RWPE2 (cell line): ENCODE measurements around the gene NID2.

Experiments
- ATAC-seq: fragments of 200-7000 bp; cut with Tn5 transposase; 3 replicates; pipeline ENCODE4 v1.9.1; 2021; ENCODE audit warnings: low read depth
- DNase-seq: peaks from one replicate; pipeline ENCODE4 v3.0.0-alpha.2; 2020; ENCODE audit warnings: low spot score
- H3K27ac ChIP-seq: fragments of 450-650 bp; 2 replicates; pipeline ENCODE4 v1.5.1; 2017; ENCODE audit warnings: mild to moderate bottlenecking; ENCODE audit not compliant: poor library complexity, severe bottlenecking
- H3K27me3 ChIP-seq: fragments of 250-450 bp; sonication (Bioruptor Pico); 2 replicates; pipeline ENCODE4 v1.5.1; 2021; ENCODE audit warnings: mild to moderate bottlenecking, moderate library complexity; ENCODE audit not compliant: insufficient read depth, poor library complexity, severe bottlenecking
- H3K36me3 ChIP-seq: fragments of 250-450 bp; sonication (Bioruptor Pico); 2 replicates; pipeline ENCODE4 v1.5.1; 2020; ENCODE audit warnings: low read depth, mild to moderate bottlenecking, moderate library complexity
- H3K4me1 ChIP-seq: fragments of 250-450 bp; sonication (Bioruptor Pico); 2 replicates; pipeline ENCODE4 v1.5.1; 2021; ENCODE audit warnings: mild to moderate bottlenecking, moderate library complexity; ENCODE audit not compliant: insufficient read depth, poor library complexity, severe bottlenecking
- H3K4me3 ChIP-seq: fragments of 250-450 bp; sonication (Bioruptor Pico); 2 replicates; pipeline ENCODE4 v1.5.1; 2021; ENCODE audit warnings: mild to moderate bottlenecking, moderate library complexity; ENCODE audit not compliant: severe bottlenecking
- H3K9me3 ChIP-seq: fragments of 250-450 bp; sonication (Bioruptor Pico); 2 replicates; pipeline ENCODE4 v1.5.1; 2021; ENCODE audit warnings: mild to moderate bottlenecking, moderate library complexity; ENCODE audit not compliant: severe bottlenecking
- TF ChIP-seq, protein P1 (sequence below): fragments of 450-650 bp; IDR thresholded peaks from one replicate; pipeline ENCODE4 v1.5.1; 2017; ENCODE audit warnings: mild to moderate bottlenecking, moderate library complexity; ENCODE audit not compliant: poor library complexity, severe bottlenecking

NID2 gene

DNA sequence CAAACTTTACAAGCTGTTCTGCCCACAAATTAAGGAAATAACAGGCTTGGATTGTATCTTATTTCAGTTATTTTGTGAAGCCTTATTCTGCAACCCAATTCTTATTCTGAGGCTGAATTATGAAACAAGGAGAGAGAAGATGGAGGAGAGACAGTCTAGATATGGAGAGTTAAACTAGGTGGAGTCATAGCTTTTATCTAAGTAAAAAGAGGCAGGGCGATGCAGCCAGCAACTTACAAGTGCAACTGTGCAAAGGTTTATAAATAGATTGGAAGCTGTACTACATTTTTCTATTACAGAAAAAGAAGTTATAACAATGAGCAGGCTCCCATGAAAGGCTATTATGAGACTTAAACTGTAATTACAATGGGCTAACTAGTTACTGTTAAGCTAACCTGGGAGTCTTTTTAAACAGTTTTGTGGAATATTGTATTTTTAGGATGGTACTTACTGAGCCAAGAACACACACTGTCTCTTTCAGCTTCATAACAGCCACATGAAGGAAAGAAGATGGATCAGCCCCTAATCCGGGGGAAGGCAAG is 22.4 kb downstream of the NID2 start:
- Histone ChIP-seq H3K4me3 (no peak overlapping the region), H3K4me1 (peaks cover 7% of the 10 kb centered on the region), H3K27me3 (no peaks in the 10 kb centered on the region), H3K9me3 (no peaks in the 10 kb centered on the region), H3K27ac (no peak overlapping the region), H3K36me3 (no peaks in the 10 kb centered on the region)
- TF ChIP-seq, protein P1, sequence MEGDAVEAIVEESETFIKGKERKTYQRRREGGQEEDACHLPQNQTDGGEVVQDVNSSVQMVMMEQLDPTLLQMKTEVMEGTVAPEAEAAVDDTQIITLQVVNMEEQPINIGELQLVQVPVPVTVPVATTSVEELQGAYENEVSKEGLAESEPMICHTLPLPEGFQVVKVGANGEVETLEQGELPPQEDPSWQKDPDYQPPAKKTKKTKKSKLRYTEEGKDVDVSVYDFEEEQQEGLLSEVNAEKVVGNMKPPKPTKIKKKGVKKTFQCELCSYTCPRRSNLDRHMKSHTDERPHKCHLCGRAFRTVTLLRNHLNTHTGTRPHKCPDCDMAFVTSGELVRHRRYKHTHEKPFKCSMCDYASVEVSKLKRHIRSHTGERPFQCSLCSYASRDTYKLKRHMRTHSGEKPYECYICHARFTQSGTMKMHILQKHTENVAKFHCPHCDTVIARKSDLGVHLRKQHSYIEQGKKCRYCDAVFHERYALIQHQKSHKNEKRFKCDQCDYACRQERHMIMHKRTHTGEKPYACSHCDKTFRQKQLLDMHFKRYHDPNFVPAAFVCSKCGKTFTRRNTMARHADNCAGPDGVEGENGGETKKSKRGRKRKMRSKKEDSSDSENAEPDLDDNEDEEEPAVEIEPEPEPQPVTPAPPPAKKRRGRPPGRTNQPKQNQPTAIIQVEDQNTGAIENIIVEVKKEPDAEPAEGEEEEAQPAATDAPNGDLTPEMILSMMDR, result no peak
- no peak for ATAC-seq
- no peak for DNase-seq

DNA sequence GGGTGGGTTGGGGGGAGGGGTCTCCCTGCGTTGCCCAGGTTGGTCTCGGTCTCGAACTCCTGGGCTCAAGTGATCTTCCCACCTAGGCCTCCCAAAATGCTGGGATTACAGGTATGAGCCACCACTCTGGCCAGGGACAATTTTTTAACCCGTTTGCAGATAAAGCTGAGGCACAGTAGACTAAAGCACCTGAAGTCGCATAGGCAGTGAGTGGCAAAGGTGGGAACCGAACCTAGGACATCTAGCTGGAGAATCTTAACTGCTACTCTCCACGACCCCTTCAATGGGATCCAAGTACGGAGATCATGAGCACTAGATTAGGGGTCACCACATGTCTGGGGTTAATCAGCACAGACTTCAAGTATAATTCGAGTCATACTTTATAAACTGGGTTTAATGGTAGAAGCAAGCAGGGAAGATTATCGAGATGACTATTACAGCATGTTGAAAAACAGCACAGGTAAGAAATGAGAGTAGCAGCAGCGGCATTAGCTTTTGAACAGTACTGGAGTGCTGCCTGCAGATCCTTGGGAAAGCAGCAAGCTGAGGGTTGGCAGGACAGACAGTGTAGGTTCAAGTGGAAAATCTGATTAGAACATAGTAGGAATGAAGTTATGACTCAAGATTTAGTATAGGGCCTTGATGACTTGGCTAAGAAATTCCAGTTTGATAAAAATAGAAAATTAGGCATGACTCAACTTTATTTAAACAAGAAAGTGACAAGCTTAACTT is 23.9 kb downstream of the NID2 start:
- H3K9me3 ChIP-seq, result no peaks in the 10 kb centered on the region
- no peaks in the 10 kb centered on the region for H3K36me3 ChIP-seq
- TF ChIP-seq, protein P1, result no peak
- peaks cover 7% of the 10 kb centered on the region for H3K4me1 ChIP-seq
- ATAC-seq (peak; percentile 77), DNase-seq (no peak)
- no peak overlapping the region for H3K4me3 ChIP-seq
- no peak overlapping the region for H3K27ac ChIP-seq
- no peaks in the 10 kb centered on the region for H3K27me3 ChIP-seq

DNA sequence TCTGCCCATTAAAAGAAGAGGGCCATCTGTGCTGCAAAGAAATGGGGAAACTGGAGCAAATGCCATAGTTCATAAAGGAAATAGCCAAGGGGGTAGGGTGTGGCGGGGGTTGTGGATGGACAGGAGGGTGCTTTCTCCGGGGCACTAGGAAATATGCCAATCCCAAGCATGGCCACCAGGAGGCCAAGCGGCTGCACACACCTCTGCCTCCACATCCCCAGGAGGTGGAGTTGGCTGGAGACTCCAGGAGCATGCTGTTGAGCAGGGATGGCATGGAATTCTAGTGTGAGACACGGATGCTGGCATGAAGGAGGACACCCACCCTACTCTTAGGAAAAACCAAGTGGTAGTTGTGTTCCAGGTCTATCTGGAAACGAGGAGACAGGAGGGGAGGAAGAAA is 25.2 kb downstream of the NID2 start:
- H3K4me3 ChIP-seq, result no peak overlapping the region
- H3K4me1 ChIP-seq, result peaks cover 7% of the 10 kb centered on the region
- no peaks in the 10 kb centered on the region for H3K27me3 ChIP-seq
- H3K9me3 ChIP-seq, result no peaks in the 10 kb centered on the region
- ATAC-seq (peak; percentile 64), DNase-seq (no peak)
- H3K27ac ChIP-seq, result no peak overlapping the region
- no peaks in the 10 kb centered on the region for H3K36me3 ChIP-seq
- TF ChIP-seq, protein P1, result peak; percentile 42

DNA sequence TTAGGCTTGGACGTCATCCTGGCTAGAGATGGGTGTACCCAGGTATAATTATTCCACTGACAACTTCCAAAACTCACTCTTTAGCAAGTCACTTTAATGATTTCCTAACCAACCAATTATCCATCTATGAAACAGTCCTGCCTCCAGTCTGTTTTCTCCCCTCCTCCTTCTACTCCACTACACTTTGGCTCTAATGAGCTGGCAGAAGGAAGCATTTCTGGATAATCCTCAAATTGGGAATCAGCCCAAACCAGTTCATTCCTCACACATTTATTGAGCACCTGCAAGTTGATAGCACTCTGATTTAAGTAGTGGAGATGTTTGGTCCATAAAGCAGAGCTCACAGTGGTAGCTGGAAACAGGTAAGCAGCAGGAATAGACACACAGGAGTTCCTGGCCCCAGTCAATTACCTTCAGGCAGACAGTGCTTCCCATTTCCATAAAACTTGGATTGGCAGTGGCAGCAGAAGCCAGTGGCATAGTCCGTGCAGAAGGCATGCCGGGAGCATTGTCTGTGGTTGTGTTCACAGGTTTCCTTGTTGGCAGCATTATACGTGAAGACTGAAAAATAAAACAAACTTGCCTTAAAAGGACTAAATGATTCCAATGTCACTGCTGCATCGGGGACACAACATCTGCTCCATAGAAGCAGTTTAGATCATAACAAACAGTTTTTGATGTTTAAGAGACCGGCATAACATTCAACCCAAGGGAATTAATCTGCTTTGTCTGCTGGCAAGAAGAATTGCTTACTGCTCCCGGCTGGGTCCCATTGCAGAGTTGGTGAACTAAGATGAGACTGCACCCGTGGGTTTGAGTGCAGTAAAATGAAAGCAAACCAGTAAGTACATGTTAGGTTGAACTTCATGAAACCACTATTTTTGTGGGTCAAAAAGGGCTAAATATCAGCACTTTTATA is 26.2 kb downstream of the NID2 start:
- peaks cover 7% of the 10 kb centered on the region for H3K4me1 ChIP-seq
- H3K36me3 ChIP-seq, result no peaks in the 10 kb centered on the region
- no peak for DNase-seq
- no peaks in the 10 kb centered on the region for H3K9me3 ChIP-seq
- no peak for ATAC-seq
- no peak overlapping the region for H3K27ac ChIP-seq
- H3K4me3 ChIP-seq, result no peak overlapping the region
- no peaks in the 10 kb centered on the region for H3K27me3 ChIP-seq
- TF ChIP-seq, protein P1, result no peak
